Progenitor cell of endocrine pancreas (in vitro differentiated cells): ENCODE data around the gene TRIM66. TPM values are rescaled to one million over a fixed set of nuclear protein-coding genes. Genes with fewer than 3 reads are reported as not detected.

Source experiments
- DNase-seq: peaks from one replicate; pipeline ENCODE4 v3.0.0; 2021; ENCODE audit warnings: low spot score; ENCODE audit not compliant: unreplicated experiment
- H3K27ac Mint-ChIP-seq: 2 replicates; pipeline ENCODE4 v1.8.0; 2021; ENCODE audit warnings: mild to moderate bottlenecking, moderate library complexity, mixed read lengths
- H3K27me3 Mint-ChIP-seq: 2 replicates; pipeline ENCODE4 v1.8.0; 2021; ENCODE audit warnings: mixed read lengths
- H3K36me3 Mint-ChIP-seq: 2 replicates; pipeline ENCODE4 v1.8.0; 2022; ENCODE audit warnings: mixed read lengths; ENCODE audit not compliant: insufficient read depth
- H3K4me1 Mint-ChIP-seq: 2 replicates; pipeline ENCODE4 v1.8.0; 2021; ENCODE audit warnings: low read depth, mixed read lengths
- H3K4me3 Mint-ChIP-seq: 2 replicates; pipeline ENCODE4 v1.8.0; 2021; ENCODE audit warnings: low read depth, mild to moderate bottlenecking, moderate library complexity, mixed read lengths
- H3K9me3 Mint-ChIP-seq: 2 replicates; pipeline ENCODE4 v1.8.0; 2021; ENCODE audit warnings: low read depth, mixed read lengths
- total RNA-seq: library from RNA; stranded (reverse); gene quantifications from 2 replicates; pipeline ENCODE4 v1.2.1, GENCODE V29; 2021
- TF ChIP-seq, protein P1 (sequence below): fragments of 200-600 bp; sonication (generic); IDR thresholded peaks from one replicate; pipeline ENCODE4 v1.5.0; 2021; ENCODE audit warnings: antibody characterized with exemption, mild to moderate bottlenecking; ENCODE audit not compliant: unreplicated experiment

Gene TRIM66
- total RNA-seq, 1 donor from 2014 or later: 9.4 TPM

- no peaks in the 10 kb centered on the region for H3K36me3 Mint-ChIP-seq
- DNase-seq: no peak
- H3K4me3 Mint-ChIP-seq: no peak overlapping the region
- TF ChIP-seq, protein P1, sequence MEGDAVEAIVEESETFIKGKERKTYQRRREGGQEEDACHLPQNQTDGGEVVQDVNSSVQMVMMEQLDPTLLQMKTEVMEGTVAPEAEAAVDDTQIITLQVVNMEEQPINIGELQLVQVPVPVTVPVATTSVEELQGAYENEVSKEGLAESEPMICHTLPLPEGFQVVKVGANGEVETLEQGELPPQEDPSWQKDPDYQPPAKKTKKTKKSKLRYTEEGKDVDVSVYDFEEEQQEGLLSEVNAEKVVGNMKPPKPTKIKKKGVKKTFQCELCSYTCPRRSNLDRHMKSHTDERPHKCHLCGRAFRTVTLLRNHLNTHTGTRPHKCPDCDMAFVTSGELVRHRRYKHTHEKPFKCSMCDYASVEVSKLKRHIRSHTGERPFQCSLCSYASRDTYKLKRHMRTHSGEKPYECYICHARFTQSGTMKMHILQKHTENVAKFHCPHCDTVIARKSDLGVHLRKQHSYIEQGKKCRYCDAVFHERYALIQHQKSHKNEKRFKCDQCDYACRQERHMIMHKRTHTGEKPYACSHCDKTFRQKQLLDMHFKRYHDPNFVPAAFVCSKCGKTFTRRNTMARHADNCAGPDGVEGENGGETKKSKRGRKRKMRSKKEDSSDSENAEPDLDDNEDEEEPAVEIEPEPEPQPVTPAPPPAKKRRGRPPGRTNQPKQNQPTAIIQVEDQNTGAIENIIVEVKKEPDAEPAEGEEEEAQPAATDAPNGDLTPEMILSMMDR: no peak
- H3K4me1 Mint-ChIP-seq: no peaks in the 10 kb centered on the region
- no peaks in the 10 kb centered on the region for H3K9me3 Mint-ChIP-seq
- H3K27ac Mint-ChIP-seq: no peak overlapping the region
- H3K27me3 Mint-ChIP-seq: no peaks in the 10 kb centered on the region
These were observed 67.0 kb downstream of the TRIM66 start for GRCh38 chr11:8615291-8616032.

DNA sequence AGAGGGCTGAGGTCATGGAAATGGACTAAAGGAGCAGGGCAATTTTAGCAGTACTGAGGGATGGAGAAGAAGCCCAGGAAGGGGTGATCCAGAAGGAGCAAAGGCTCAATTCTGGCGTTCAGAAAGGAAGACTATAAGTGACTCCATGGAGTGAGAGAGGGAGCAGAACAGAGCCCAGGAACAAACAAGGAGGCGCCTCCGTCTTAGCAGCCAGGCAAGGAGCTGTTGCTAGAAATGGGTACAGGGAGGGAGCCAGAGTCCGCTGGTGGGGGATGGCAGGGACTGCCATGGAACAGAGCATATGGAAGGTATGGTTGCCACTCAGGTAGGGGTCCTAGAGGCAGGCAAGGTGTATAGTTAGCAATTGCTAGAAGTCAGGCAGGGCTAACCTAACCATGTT, 68.0 kb downstream of the TRIM66 start:
- no peak for DNase-seq
- peaks cover 3% of the 10 kb centered on the region for H3K27me3 Mint-ChIP-seq
- H3K4me1 Mint-ChIP-seq: no peaks in the 10 kb centered on the region
- no peaks in the 10 kb centered on the region for H3K9me3 Mint-ChIP-seq
- H3K27ac Mint-ChIP-seq: no peak overlapping the region
- no peak overlapping the region for H3K4me3 Mint-ChIP-seq
- TF ChIP-seq, protein P1: no peak
- no peaks in the 10 kb centered on the region for H3K36me3 Mint-ChIP-seq

DNA sequence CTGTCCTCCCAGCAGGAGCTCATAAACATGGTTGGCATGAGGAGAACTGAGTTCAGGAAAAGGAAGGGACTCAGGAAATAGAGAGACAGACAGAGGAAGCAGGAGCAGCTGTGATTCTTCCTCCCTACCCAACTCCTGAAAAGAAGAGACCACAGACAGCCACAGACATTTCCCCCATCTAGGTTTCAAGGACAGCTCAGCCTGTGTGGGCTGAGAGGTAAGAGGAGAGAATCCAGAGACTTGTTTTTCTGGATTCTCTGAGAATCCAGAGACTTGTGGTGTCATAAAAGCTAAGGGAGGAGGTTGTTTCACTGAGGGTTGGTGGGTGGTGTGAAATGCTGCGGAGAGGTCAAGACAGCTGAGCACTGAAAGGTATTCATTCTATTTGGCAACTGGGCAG, 69.4 kb downstream of the TRIM66 start:
- Mint-ChIP-seq H3K4me3 (no peak overlapping the region), H3K27ac (no peak overlapping the region), H3K27me3 (peaks cover 3% of the 10 kb centered on the region), H3K4me1 (no peaks in the 10 kb centered on the region), H3K9me3 (no peaks in the 10 kb centered on the region), H3K36me3 (no peaks in the 10 kb centered on the region)
- DNase-seq: no peak
- TF ChIP-seq, protein P1: no peak

- Mint-ChIP-seq H3K36me3 (no peaks in the 10 kb centered on the region), H3K27me3 (peaks cover 3% of the 10 kb centered on the region), H3K9me3 (no peaks in the 10 kb centered on the region), H3K27ac (no peak overlapping the region), H3K4me3 (no peak overlapping the region), H3K4me1 (no peaks in the 10 kb centered on the region)
- DNase-seq: no peak
- TF ChIP-seq, protein P1: no peak
These were observed 69.9 kb downstream of the TRIM66 start for GRCh38 chr11:8612522-8612921.

- TF ChIP-seq, protein P1: no peak
- H3K27ac Mint-ChIP-seq: no peak overlapping the region
These were observed 71.8 kb downstream of the TRIM66 start for GRCh38 chr11:8610532-8611116.

More at GRCh38 chr11:8610532-8611116, 71.8 kb downstream of the TRIM66 start:
- Mint-ChIP-seq H3K4me3 (no peak overlapping the region), H3K4me1 (no peaks in the 10 kb centered on the region), H3K36me3 (no peaks in the 10 kb centered on the region), H3K27me3 (peaks cover 3% of the 10 kb centered on the region), H3K9me3 (no peaks in the 10 kb centered on the region)
- DNase-seq: no peak
